ENCODE results near the gene RMI1.
"Not testable (repeated sequence)": the region's sequence is repeated elsewhere in the genome, so short reads cannot be mapped to it uniquely, and the experiment has no call there.

The RMI1 gene

GRCh38 chr9:83980395-83981125 lies at the start of gene RMI1:
Gene RMI1, plus strand, starts transcription at chr9:83980805. Its CDS starts 20,182 bp downstream, at chr9:84000987.
- peak; percentile 99 for DNase-seq

- no peak for DNase-seq
Observed at GRCh38 chr9:83930881-83931280, 49.7 kb upstream of the RMI1 start.

- DNase-seq = no peak
Observed at GRCh38 chr9:83932011-83932410, 48.6 kb upstream of the RMI1 start.

GRCh38 chr9:83932851-83933250 lies 47.8 kb upstream of the RMI1 start:
- no peak for DNase-seq

GRCh38 chr9:83933790-83934189 lies 46.8 kb upstream of the RMI1 start:
- DNase-seq = no peak

GRCh38 chr9:83934569-83935275 lies 45.9 kb upstream of the RMI1 start:
- no peak for DNase-seq

- no peak for DNase-seq
Observed at GRCh38 chr9:83935276-83935935, 45.2 kb upstream of the RMI1 start.

GRCh38 chr9:83936523-83936922 lies 44.1 kb upstream of the RMI1 start:
- DNase-seq = no peak

GRCh38 chr9:83937861-83938455 lies 42.6 kb upstream of the RMI1 start:
- DNase-seq = peak; percentile 62

- DNase-seq = no peak
Observed at GRCh38 chr9:83940590-83941303, 39.9 kb upstream of the RMI1 start.

- not testable (repeated sequence) for DNase-seq
Observed at GRCh38 chr9:83948096-83948495, 32.5 kb upstream of the RMI1 start.

GRCh38 chr9:83956086-83956435 lies 24.5 kb upstream of the RMI1 start:
- no peak for DNase-seq

- no peak for DNase-seq
Observed at GRCh38 chr9:83956436-83957247, 24.0 kb upstream of the RMI1 start.

GRCh38 chr9:83957248-83957513 lies 23.4 kb upstream of the RMI1 start:
- no peak for DNase-seq

GRCh38 chr9:83959061-83959460 lies 21.5 kb upstream of the RMI1 start:
- peak; percentile 74 for DNase-seq

GRCh38 chr9:83960991-83961390 lies 19.6 kb upstream of the RMI1 start:
- no peak for DNase-seq

GRCh38 chr9:83962165-83962564 lies 18.4 kb upstream of the RMI1 start:
- peak; percentile 79 for DNase-seq

- no peak for DNase-seq
Observed at GRCh38 chr9:83964973-83965349, 15.6 kb upstream of the RMI1 start.

GRCh38 chr9:83965350-83966208 lies 15.0 kb upstream of the RMI1 start:
- DNase-seq = no peak

- DNase-seq = no peak
Observed at GRCh38 chr9:83966209-83966582, 14.4 kb upstream of the RMI1 start.

- DNase-seq = no peak
Observed at GRCh38 chr9:83967073-83967472, 13.5 kb upstream of the RMI1 start.

All from islet precursor cell (in vitro differentiated cells).